IPS DF 19.7 (cell line): ENCODE results near the gene TTF1.

Experiments used
- DNase-seq: peaks from one replicate; pipeline ENCODE4 v3.0.0-alpha.2; 2013; ENCODE audit warnings: low read depth, low spot score

TTF1 gene, protein sequence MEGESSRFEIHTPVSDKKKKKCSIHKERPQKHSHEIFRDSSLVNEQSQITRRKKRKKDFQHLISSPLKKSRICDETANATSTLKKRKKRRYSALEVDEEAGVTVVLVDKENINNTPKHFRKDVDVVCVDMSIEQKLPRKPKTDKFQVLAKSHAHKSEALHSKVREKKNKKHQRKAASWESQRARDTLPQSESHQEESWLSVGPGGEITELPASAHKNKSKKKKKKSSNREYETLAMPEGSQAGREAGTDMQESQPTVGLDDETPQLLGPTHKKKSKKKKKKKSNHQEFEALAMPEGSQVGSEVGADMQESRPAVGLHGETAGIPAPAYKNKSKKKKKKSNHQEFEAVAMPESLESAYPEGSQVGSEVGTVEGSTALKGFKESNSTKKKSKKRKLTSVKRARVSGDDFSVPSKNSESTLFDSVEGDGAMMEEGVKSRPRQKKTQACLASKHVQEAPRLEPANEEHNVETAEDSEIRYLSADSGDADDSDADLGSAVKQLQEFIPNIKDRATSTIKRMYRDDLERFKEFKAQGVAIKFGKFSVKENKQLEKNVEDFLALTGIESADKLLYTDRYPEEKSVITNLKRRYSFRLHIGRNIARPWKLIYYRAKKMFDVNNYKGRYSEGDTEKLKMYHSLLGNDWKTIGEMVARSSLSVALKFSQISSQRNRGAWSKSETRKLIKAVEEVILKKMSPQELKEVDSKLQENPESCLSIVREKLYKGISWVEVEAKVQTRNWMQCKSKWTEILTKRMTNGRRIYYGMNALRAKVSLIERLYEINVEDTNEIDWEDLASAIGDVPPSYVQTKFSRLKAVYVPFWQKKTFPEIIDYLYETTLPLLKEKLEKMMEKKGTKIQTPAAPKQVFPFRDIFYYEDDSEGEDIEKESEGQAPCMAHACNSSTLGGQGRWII

DNA sequence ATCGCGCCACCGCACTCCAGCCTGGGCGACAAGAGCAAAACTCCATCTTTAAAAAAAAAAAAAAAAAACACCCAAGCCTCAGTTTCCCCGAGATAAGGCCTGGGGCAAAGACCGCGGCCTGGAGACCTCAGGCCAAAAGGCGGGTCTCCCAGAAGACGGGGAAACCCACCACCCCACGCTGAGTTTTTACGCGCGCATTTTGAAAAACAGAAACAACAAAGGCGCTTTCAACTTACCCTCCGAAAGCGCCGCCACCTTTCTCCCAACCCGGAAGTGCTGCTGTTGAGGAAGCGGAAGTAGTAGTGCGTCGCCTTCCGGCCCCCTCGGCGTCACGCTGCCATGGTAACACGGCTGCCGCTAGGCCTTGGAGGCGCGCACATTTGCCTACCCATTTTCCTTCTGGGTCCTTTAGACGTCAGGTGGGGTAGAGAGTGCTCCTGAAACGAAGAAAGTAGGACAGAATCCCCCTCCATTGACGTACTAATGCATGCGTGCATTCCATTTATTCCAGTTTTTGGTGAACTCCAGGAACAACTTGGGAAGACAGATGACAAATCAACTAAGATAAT, at the start of gene TTF1:
TSS of gene TTF1 (minus strand) at position 287 of the 569 bp plus-strand sequence. CDS start 4,019 bp downstream, outside the sequence.
- DNase-seq, result peak; percentile 82

DNA sequence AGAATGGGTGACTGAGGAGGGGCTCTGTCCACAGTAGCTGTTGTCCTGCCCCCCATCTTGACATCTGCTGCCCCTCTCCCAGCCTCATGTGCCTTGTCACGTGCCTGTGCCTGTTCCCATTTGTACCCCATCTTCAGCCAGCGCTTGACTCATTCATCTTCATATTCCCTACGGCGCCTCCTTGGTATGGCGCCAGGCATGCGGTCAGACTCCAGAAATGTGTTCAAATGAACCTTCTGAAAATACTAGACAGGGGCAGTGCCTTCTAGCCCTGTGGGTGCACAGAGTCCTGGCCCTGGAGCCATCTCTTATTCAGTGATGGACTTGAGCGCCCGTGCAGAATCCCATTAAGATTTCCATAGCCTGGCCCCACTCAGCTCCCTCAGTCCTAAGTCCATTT, 49.6 kb upstream of the TTF1 start:
- no peak for DNase-seq

DNA sequence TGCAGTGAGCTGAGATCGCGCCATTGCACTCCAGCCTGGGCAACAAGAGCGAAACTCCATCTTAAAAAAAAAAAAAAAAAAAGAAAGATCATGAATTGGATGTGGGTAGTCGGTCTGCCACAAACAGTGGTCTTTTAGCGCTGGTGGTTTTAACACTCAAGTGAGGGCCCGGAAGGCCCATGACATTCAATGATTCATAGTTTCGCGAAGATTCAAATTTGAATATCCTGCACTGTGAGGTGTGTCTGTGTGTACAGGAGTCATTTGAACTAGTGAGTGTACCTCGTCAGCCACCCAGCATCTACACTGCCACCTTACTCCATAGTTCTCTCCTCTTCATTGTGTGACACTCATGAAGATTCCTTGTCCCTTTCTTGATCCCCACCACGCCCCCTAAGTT, 44.6 kb upstream of the TTF1 start:
- DNase-seq, result no peak

DNA sequence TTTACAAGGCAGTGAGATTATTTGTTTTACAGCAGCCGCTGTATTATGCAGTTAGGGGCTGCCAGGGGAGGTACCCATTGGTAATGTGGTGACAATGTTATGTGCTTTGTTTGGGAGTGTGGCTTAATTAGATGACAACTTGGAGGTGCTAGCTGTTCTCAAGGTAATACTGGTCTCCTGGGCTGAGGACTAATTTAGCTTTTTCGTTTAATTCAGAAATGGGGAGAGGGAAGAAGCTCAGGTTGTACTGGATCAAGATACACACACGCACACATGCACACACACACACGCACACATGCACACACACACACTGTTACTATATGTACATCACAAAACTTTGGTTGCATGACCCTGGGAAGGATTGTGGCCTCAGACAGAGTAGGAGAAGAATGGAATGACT, 41.3 kb upstream of the TTF1 start:
- no peak for DNase-seq

DNA sequence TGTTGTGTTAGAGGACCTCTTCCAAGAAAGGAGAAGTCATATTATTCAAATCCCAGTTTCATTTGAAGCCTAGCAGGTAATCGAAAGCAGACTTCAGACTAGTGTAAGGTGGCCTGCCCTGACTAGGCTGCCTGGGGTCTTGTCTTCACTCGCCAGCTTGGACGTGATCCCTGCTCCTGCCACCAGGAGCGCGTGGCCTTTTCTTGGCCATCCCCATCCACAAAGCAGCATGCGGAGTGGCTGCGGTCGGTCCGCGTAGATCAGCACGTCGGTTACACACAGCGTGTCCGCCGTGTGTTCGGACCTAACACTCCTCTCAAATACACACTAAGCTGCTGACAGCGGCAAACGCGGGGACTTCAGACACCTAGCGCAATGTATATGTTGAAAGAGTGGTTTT, 40.7 kb upstream of the TTF1 start:
- DNase-seq, result no peak

DNA sequence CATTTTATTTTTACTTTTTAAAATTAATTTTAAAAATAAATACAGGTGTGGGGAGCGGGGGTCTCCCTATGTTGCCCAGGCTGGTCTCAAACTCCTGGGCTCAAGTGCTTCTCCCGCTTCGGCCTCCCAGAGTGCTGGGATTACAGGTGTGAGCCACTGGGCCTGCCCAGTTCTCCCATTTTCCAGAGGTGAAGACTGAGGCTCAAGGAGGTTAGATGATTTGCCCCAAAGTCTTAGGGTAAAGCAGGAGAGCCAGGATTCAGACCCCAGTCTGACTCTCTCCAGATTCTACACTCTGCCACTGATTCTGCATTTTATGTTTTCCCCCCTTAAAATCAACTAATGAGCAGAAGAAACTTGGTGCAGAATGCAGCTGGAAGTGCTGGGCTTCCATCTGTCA, 40.2 kb upstream of the TTF1 start:
- DNase-seq, result no peak

DNA sequence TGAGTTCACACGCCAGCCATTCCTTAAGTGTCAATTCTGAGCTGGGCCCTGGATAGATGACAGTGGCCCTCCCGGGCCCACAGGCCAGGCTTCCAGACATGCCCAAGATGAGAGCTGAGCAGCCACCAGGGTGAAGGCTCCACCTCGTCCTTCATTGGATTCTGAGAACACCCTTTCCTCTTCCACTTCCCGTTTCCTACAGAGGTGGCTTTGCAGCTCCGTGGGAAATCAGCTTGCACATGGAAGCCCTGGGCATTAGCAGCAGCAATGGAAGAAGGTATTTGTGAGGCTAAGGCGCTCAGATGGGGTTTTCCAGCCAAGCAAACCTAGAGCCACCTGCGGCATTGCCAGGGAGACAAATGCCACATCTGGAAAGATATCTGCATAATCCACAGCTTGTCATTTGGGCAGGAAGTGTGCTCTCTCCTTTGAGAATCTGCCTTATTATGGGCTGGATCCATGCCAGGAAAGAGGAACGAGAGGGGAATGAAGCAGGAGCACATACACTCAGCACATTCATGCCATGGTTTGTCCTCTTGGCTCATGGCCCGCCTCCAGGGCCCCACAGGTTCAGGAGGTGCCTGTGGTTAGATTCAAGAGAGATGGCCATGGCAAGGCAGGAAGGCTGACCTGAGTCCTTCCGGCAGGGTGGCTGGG, 37.4 kb upstream of the TTF1 start:
- DNase-seq, result no peak

DNA sequence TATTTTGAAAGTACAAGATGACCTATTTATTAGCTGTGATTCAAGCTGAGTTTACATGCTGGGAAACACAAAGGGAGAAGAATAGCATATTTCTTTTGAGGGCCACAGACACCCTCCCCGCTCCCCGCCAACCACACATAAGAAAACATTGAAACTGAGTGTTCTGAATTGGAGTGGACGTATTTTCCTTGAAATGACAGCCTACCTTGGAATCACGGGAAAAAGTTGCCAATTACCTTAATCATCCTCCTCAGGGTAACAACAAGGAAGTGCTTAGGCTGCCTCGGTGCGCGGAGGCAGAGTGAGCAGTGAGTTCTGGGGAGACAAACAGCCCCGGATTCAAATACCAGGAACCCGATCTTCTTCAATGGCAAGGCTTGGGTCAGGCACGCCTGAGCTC, 34.8 kb upstream of the TTF1 start:
- no peak for DNase-seq

DNA sequence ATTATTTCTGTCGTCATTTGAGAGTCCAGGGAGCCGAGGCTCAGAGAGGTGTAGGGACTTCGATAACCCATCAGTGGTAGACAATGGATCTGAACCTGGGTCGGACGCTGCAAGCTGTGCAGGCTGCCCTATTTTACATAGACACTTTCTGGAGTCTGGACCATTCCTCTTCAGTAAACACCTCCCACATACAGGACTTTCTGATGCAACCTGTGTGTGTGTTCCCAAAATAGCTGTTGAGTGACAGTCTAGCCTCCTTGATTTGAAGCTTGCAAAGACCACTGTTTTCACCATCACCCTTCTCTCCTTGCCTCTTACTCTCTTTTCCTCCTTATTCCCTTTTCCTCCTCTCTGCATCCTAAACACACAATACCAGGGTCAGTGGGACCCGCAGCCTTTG, 34.1 kb upstream of the TTF1 start:
- no peak for DNase-seq

DNA sequence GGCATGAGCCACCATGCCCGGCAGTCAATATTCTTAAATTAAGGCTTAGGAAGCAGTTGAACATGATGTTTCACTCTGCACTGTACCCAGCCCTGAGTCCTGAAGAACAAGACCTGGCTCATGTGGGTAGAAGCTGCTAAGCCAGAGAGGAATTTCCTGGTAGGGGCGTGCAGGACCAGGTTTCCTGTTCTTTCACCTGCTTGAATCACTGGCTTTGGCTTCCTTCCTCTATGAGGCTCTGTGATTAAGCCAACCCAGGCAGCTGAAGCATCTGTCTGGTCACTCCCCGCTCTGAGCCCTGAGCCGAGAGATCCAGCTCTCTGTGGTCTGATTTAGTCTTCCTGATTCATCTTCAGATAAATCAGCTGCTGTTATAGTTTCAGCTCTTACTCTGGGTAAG, 32.5 kb upstream of the TTF1 start:
- DNase-seq, result no peak

DNA sequence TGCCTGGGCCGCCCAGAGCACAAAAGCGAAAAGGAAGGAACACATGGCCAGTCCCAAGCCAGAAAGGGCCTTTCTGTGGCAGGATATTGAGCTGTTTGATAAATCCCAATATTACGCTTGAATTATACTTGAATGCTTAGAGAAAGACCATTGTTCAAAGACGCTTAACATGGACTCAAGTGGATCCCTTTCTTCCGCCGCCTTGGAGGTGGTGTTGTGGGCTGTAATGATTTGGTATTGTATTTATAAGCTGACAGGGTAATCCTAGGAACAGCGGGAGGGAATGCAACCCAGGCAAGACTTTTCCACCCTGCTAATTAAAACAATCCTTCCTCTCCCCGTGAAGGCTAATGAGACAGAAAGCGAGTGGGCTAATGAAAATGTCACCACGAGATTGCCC, 28.2 kb upstream of the TTF1 start:
- DNase-seq, result no peak

DNA sequence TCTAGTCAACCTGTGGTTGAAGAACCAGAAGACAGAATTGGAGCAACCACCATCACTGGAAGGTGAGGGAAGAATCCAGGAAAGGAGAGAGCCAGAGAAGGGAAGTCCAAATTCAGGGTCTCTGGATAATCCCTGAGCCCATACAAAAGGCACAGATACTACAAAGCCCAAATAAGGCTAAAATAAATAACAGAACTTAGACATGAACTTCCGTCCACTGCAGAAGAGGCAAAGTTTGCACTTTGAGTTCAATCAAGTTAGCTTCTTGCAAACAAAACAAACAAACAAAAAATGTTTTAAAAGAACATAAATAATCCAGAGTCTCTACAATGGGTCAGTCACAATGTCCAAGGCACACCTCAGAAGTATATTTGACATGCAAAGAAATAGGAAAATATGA, 24.4 kb upstream of the TTF1 start:
- DNase-seq, result no peak

DNA sequence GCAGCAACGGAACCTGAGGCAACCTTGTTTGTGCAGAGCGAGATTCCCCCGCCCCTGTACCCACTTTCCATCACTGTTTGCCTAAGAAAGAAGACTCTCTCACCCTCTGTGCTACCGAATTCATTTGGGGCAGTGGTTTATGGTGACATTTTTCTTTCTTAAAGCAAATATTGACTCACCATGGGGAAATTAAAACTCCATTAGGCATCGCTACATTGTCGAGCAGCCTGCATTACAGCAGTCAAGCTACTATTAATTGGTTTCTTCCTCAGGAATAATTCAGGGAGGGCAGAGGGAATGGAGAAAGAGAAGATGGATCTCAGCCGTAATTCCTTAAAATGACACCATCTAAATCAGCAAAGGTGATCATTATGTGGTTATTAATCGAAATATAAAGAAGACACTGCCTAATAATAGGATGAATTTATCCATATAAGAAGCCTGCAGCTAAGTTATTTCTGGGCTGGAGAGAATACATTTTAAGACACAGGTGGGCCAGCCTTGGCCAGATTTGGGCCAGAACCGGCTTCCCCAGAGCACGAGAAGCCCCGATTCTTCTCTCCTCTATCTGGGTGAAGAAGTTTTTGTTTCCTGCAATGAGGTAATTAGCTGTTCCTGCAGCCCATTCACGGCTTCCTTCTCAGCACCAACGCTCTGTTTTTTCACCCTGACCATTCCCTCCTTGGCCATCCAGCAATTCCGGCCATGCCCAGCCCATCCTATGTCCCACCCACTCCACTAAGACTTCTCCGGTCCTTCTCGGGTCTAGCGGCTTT, 20.2 kb upstream of the TTF1 start:
- DNase-seq, result no peak

DNA sequence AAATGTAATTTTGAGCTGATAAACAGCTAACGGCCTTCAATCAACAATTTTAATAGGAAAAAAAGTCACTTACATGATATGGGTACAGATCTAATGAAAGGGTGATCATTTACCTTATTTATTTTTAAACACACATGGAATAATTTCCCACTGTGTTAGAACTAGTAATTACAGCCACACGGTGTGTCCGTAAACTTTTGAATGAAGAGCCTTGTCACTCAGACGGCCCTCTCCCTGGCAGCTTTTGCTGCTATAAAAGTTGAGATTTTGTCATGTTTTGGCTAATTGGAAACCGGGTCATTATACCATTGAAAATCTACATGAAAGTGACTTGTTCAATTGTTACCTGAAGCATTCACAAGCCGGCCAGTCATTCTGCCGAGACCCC, 19.0 kb upstream of the TTF1 start:
- no peak for DNase-seq

DNA sequence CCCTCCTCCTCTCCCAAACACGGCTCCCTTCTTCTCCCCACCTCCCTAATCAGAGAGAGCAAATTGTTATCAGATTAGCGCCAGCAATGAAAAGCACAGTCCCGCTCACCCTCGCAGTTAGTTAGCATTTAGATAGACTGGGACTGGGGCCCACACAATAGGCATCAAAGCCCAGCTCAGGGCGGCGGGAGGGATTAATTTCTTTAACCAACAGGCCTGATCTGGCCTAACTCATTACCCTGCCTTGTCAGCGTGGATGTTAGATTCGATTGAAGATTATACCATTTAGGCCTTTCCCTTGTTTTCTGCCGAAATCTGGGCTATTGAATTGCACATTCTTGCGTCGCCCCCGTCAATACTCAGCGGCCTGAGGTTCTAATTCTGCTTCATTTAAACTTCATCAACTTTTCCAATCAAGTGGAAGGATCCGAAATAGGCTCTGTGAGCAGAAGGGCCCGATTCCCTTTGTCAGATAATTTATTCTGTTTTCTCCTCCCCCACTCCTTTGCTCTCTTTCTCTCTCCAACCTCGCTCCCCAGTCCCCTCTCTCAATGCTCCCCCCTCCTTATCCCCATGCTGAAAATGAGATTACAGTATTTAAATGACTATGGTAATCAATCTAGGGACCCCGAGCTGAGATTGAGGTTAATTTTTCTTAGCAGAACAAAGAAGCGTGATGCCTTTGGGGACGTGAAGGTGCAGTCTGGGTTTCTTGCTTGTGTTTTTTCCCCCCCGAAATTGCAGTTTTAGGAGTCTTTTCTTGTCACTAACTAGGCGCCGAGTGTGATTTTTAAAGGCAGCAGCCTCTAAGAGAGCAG, 18.4 kb upstream of the TTF1 start:
- DNase-seq, result no peak

DNA sequence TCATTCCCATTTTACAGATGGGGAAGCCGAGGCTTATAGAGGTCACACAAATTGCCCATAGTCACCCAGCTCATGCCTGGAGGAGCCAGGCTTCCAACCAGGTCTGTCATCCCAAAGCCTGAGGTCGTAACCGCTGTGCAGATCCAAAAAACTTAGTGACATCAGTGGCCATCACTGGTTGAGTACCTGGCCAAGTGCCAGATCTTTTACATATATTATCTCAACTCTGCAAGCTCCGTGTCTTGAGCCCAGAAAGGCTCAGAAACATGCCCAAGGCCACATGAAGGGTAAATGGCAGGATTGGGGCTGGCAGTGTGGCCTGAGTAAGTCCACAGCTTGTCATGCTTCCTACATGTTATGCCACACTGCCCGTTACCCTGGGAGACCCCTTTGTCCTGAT, 16.9 kb upstream of the TTF1 start:
- no peak for DNase-seq

DNA sequence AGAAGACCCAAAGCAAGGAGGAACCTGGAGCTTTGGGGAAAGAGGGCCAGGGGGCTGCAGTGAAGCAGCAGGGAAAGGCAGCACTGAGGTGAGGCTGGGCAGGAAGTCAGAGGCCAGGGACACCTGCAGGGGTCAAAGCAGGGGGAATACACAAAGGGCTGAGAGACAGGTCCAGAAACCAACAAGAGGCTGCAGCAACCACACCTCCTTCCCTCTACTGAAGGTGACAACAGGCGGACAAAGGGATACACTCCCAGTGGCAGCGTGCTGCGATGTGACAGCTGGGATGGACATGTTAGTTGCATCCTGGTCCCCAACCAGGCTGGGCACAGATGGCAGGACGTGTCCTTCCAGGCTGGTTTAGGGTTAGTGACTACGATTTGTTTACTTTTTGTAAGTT, 15.9 kb upstream of the TTF1 start:
- DNase-seq, result no peak

DNA sequence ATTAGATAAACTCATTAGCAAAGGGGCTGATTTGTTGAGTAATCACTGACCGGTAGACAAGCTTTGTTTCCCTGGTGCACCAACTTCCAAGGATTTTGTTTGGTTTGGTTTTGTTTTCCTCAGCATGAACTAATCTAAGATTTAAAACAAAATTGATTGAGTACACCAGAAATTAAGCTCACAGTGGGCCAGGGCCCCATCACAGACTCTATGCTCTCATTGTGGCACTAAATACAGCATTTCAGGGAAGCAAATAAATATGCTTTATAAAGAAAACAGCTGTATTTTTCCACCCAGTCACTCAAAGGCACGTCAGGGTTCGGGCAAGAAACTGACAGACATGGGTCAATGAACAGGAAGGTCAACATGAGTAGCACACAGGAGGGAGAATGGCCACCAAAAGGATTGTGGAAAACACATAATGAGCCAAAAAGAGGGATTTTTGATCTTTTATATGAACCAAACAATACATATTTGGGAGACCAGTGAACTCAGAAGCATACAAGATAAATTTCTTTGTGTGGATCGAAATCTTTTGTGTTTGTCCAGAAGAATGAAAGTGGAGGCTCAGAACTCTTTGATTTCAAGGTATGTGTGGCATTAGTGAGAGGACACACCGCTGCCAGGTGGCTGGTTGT, 12.2 kb upstream of the TTF1 start:
- no peak for DNase-seq

DNA sequence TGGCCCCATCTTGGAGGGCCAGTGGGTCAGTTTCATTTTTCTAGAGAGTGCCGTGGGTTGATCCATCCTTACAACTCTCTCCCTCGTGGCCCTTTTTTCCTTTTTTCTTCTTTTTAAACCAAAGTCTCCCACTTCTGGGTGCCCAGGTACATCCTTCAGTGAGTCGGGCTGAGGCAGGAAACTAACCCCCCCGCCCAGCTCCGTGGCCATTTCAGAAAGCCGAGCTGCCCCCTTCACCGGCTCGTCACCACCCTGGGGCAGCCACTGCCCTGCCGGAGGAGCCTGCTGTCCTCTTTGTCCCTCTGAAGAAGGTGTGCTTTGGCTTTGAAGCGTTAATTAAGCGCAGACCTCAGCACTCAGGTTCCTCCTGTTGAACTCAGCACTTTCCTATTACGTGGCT, 8.5 kb upstream of the TTF1 start:
- no peak for DNase-seq

DNA sequence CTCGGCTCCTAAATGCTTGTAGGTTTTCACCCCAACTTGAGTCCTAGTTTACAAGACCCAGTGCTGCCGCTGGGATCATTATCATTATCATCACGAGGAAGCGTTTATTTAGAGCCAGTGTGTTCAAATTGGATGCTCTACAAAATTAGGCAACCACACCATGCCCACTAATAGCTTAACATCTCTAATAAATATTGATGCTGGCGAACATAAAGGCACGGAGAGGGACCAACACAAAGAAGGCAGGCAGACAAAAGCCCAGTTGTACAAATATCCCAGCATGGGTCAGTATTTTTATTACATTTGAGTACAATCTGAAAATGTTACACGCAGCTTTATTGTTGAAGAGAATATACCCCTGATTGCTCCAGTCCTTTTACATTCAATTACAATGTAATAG, 8.1 kb upstream of the TTF1 start:
- DNase-seq, result no peak
